Vagina (tissue), 2 donors: ENCODE data around the gene FAM114A2. TPM values are rescaled to one million over a fixed set of nuclear protein-coding genes. Genes with fewer than 3 reads are reported as not detected.
"Not testable (repeated sequence)": the region's sequence is repeated elsewhere in the genome, so short reads cannot be mapped to it uniquely, and the experiment has no call there.

Source experiments
- DNase-seq, 2 donors: peaks; one replicate each; pipeline ENCODE4 v3.0.0-alpha.2; 2017; ENCODE audit errors: extremely low spot score in 2 of 2
- H3K27ac ChIP-seq: fragments of 200-600 bp; sonication (generic); one replicate; pipeline ENCODE4 v1.5.1; 2019
- H3K27me3 ChIP-seq: fragments of 200-600 bp; sonication (generic); one replicate; pipeline ENCODE4 v1.5.1; 2019
- H3K36me3 ChIP-seq, 2 donors: fragments of 200-600 bp; sonication (generic); one replicate each; pipeline ENCODE4 v1.5.1; 2017 to 2019
- H3K4me1 ChIP-seq: fragments of 200-600 bp; sonication (generic); one replicate; pipeline ENCODE4 v1.5.1; 2019
- H3K4me3 ChIP-seq, 2 donors: fragments of 200-600 bp; sonication (generic); 1 replicate in 1 of 2; 2 replicates in 1 of 2; pipeline ENCODE4 v1.5.1; 2016 to 2019
- H3K9me3 ChIP-seq: fragments of 200-600 bp; sonication (generic); one replicate; pipeline ENCODE4 v1.5.1; 2019
- POLR2A ChIP-seq, 2 donors: fragments of 450-650 bp; IDR thresholded peaks; one replicate each; pipeline ENCODE4 v1.6.1; 2017; ENCODE audit warnings: antibody characterized with exemption in 2 of 2, mild to moderate bottlenecking in 2 of 2, moderate library complexity in 2 of 2
- POLR2AphosphoS5 ChIP-seq, 2 donors: sonication (generic); formaldehyde crosslinking; IDR thresholded peaks; one replicate each; pipeline ENCODE4 v1.9.0; 2017; ENCODE audit warnings: antibody characterized with exemption in 2 of 2, mild to moderate bottlenecking in 2 of 2, low read depth in 1 of 2; ENCODE audit not compliant: insufficient read depth in 1 of 2
- intact Hi-C: fragments of 100-400 bp; cut with DNase I; formaldehyde crosslinking; loops from one replicate; pipeline ENCODE4 v1.15.1; 2023
- total RNA-seq: library from RNA; depleted of rRNA; stranded (reverse); fragments of >200 nt; gene quantifications from one replicate; pipeline ENCODE4 v1.2.3, GENCODE V29; 2016
- TF ChIP-seq, protein P1 (sequence below), 3 experiments: fragments of 450-650 bp in 2 of 3; fragments of 200-600 bp in 1 of 3; sonication (generic) in 1 of 3; IDR thresholded peaks; one replicate each; pipeline ENCODE4 v1.5.1; 2017 to 2019; ENCODE audit warnings: antibody characterized with exemption in 3 of 3, mild to moderate bottlenecking in 2 of 3, moderate library complexity in 2 of 3

Gene FAM114A2
- total RNA-seq, 1 donor from 2014 or later = 20.4 TPM

GRCh38 chr5:154072414-154073171 is 33.9 kb upstream of the FAM114A2 start:
- Histone ChIP-seq H3K9me3 (no peaks in the 10 kb centered on the region), H3K27me3 (no peaks in the 10 kb centered on the region), H3K36me3 (no peaks in the 10 kb centered on the region), H3K27ac (no peak overlapping the region), H3K4me1 (no peaks in the 10 kb centered on the region), H3K4me3 (no peak overlapping the region)
- TF ChIP-seq POLR2AphosphoS5 (IDR thresholded peaks at IDR 0.05; ENCODE audit: insufficient read depth in 1 of 2, low read depth in 1 of 2) (peak in 1 of 2 donors; percentile 33), POLR2A (IDR thresholded peaks at IDR 0.05) (no peak)
- TF ChIP-seq, protein P1, sequence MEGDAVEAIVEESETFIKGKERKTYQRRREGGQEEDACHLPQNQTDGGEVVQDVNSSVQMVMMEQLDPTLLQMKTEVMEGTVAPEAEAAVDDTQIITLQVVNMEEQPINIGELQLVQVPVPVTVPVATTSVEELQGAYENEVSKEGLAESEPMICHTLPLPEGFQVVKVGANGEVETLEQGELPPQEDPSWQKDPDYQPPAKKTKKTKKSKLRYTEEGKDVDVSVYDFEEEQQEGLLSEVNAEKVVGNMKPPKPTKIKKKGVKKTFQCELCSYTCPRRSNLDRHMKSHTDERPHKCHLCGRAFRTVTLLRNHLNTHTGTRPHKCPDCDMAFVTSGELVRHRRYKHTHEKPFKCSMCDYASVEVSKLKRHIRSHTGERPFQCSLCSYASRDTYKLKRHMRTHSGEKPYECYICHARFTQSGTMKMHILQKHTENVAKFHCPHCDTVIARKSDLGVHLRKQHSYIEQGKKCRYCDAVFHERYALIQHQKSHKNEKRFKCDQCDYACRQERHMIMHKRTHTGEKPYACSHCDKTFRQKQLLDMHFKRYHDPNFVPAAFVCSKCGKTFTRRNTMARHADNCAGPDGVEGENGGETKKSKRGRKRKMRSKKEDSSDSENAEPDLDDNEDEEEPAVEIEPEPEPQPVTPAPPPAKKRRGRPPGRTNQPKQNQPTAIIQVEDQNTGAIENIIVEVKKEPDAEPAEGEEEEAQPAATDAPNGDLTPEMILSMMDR (IDR thresholded peaks at IDR 0.05) = peak; percentile 85 to 96 (median 93)
- intact Hi-C loops = loop anchor here (5.0 kb wide), 1 partner anchor 110 kb away; no protein-coding TSS in a partner anchor
- DNase-seq = no peak

- no peaks in the 10 kb centered on the region for H3K4me1 ChIP-seq
- no peak for TF ChIP-seq POLR2A (IDR thresholded peaks at IDR 0.05)
- TF ChIP-seq POLR2AphosphoS5 (IDR thresholded peaks at IDR 0.05; ENCODE audit: insufficient read depth in 1 of 2, low read depth in 1 of 2) = no peak
- TF ChIP-seq, protein P1 (IDR thresholded peaks at IDR 0.05) = no peak
- no peaks in the 10 kb centered on the region for H3K9me3 ChIP-seq
- no peaks in the 10 kb centered on the region for H3K27me3 ChIP-seq
- no peaks in the 10 kb centered on the region for H3K36me3 ChIP-seq
- H3K4me3 ChIP-seq = no peak overlapping the region
- no peak for DNase-seq
- intact Hi-C loops = loop anchor here (2.0 to 5.0 kb wide), 2 partner anchors 110 to 337 kb away; no protein-coding TSS in a partner anchor
- no peak overlapping the region for H3K27ac ChIP-seq
These were observed 33.2 kb upstream of the FAM114A2 start for GRCh38 chr5:154071799-154072413.

DNA sequence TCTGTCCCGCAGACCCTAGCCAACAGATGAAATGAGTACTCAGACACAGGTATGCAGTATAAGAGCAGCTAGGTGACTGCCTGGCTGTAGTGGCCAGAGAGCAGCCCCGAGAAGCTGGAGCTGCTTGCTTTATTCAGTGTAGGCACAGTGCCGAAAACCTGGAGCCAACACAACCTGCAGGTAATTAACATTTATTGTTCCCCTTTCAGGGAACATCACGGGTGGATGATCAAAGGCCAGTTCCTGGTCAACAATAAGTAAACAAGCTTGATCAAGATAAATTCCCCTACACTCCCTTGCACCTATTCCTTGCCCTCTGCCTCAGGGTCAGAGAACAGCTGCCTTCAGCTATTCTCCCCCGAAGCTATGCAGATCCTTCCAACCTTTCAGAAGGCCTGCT is 31.1 kb upstream of the FAM114A2 start:
- H3K27me3 ChIP-seq, H3K4me3 ChIP-seq, H3K36me3 ChIP-seq, H3K9me3 ChIP-seq, H3K27ac ChIP-seq, H3K4me1 ChIP-seq, DNase-seq: not testable (repeated sequence)
- intact Hi-C loops = loop anchor here (2.0 to 5.0 kb wide), 2 partner anchors 112 to 339 kb away; no protein-coding TSS in a partner anchor

GRCh38 chr5:154065971-154066370 is 27.3 kb upstream of the FAM114A2 start:
- Histone ChIP-seq H3K4me1 (no peaks in the 10 kb centered on the region), H3K9me3 (no peaks in the 10 kb centered on the region), H3K4me3 (no peak overlapping the region), H3K27me3 (no peaks in the 10 kb centered on the region), H3K27ac (no peak overlapping the region), H3K36me3 (no peaks in the 10 kb centered on the region)
- intact Hi-C loops = no loop called here
- TF ChIP-seq, protein P1 (IDR thresholded peaks at IDR 0.05) = no peak
- no peak for TF ChIP-seq POLR2AphosphoS5 (IDR thresholded peaks at IDR 0.05; ENCODE audit: insufficient read depth in 1 of 2, low read depth in 1 of 2)
- TF ChIP-seq POLR2A (IDR thresholded peaks at IDR 0.05) = no peak
- DNase-seq = no peak

DNA sequence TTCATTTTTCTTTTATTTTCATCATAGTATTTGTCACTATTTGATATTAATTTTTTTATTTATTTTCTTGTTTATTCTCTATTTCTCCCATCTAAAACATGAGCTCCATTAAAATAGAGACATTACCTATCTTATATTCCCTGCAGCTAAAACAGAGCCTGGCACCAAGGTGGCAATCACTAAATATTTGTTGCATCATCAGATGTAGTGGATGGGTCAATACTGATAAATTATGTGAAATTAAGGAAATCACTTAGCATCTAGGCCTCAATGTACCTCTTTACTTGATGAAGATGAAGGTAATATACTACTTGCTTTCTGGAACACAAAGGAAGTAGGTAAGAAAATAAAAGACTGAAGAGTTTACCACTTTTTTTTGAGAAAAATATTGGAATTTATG is 24.7 kb upstream of the FAM114A2 start:
- TF ChIP-seq POLR2AphosphoS5 (IDR thresholded peaks at IDR 0.05; ENCODE audit: insufficient read depth in 1 of 2, low read depth in 1 of 2) (no peak), POLR2A (IDR thresholded peaks at IDR 0.05) (no peak)
- TF ChIP-seq, protein P1 (IDR thresholded peaks at IDR 0.05) = no peak
- Histone ChIP-seq H3K9me3 (no peaks in the 10 kb centered on the region), H3K27ac (no peak overlapping the region), H3K4me1 (no peaks in the 10 kb centered on the region), H3K36me3 (no peaks in the 10 kb centered on the region), H3K4me3 (no peak overlapping the region), H3K27me3 (no peaks in the 10 kb centered on the region)
- intact Hi-C loops = no loop called here
- DNase-seq = no peak
